ENCODE measurements around the gene CEMP1. TPM values are rescaled to one million over a fixed set of nuclear protein-coding genes. Genes with fewer than 3 reads are reported as not detected.

The CEMP1 gene
- total RNA-seq, 2 donors from 2014 or later: 0.63 TPM; not detected in 1

GRCh38 chr16:2527071-2527783 lies 4.0 kb downstream of the CEMP1 start:
- DNase-seq (ENCODE audit: low spot score) (no peak), ATAC-seq (ENCODE audit: insufficient number of reproducible peaks, low FRiP score, low read depth) (no peak)
- Histone ChIP-seq H3K27ac (no peak overlapping the region), H3K4me1 (ENCODE audit: control insufficient read depth in 1 of 2, low read depth in 2 of 2) (peaks cover 6 to 11% of the 10 kb centered on the region in 2 donors), H3K27me3 (replicated peaks; ENCODE audit: insufficient read depth) (no peaks in the 10 kb centered on the region), H3K4me3 (no peak overlapping the region), H3K9me3 (no peaks in the 10 kb centered on the region), H3K36me3 (peaks cover 32% of the 10 kb centered on the region)
- no peak for TF ChIP-seq CTCF (IDR thresholded peaks at IDR 0.05)

GRCh38 chr16:2526135-2526534 lies 5.1 kb downstream of the CEMP1 start:
- Histone ChIP-seq H3K27ac (no peak overlapping the region), H3K4me1 (ENCODE audit: control insufficient read depth in 1 of 2, low read depth in 2 of 2) (peaks cover 6 to 11% of the 10 kb centered on the region in 2 donors), H3K9me3 (no peaks in the 10 kb centered on the region), H3K36me3 (peaks cover 32% of the 10 kb centered on the region), H3K4me3 (no peak overlapping the region), H3K27me3 (replicated peaks; ENCODE audit: insufficient read depth) (no peaks in the 10 kb centered on the region)
- TF ChIP-seq CTCF (IDR thresholded peaks at IDR 0.05): no peak
- no peak for ATAC-seq (ENCODE audit: insufficient number of reproducible peaks, low FRiP score, low read depth)
- no peak for DNase-seq (ENCODE audit: low spot score)

GRCh38 chr16:2524339-2524938 lies 6.8 kb downstream of the CEMP1 start:
- DNase-seq (ENCODE audit: low spot score) (no peak), ATAC-seq (ENCODE audit: insufficient number of reproducible peaks, low FRiP score, low read depth) (no peak)
- no peaks in the 10 kb centered on the region for H3K27me3 ChIP-seq (replicated peaks; ENCODE audit: insufficient read depth)
- peaks cover 11 to 15% of the 10 kb centered on the region in 2 donors for H3K4me1 ChIP-seq (ENCODE audit: control insufficient read depth in 1 of 2, low read depth in 2 of 2)
- peaks cover 30% of the 10 kb centered on the region for H3K36me3 ChIP-seq
- no peak for TF ChIP-seq CTCF (IDR thresholded peaks at IDR 0.05)
- H3K27ac ChIP-seq: no peak overlapping the region
- no peak overlapping the region for H3K4me3 ChIP-seq
- H3K9me3 ChIP-seq: no peaks in the 10 kb centered on the region

GRCh38 chr16:2523801-2524231 lies 7.4 kb downstream of the CEMP1 start:
- no peak for TF ChIP-seq CTCF (IDR thresholded peaks at IDR 0.05)
- Histone ChIP-seq H3K36me3 (peaks cover 24% of the 10 kb centered on the region), H3K4me1 (ENCODE audit: control insufficient read depth in 1 of 2, low read depth in 2 of 2) (peaks cover 17 to 21% of the 10 kb centered on the region in 2 donors), H3K27ac (no peak overlapping the region), H3K27me3 (replicated peaks; ENCODE audit: insufficient read depth) (no peaks in the 10 kb centered on the region), H3K4me3 (no peak overlapping the region), H3K9me3 (no peaks in the 10 kb centered on the region)
- DNase-seq (ENCODE audit: low spot score): no peak
- no peak for ATAC-seq (ENCODE audit: insufficient number of reproducible peaks, low FRiP score, low read depth)

GRCh38 chr16:2520784-2521531 lies 10.2 kb downstream of the CEMP1 start:
- no peaks in the 10 kb centered on the region for H3K27me3 ChIP-seq (replicated peaks; ENCODE audit: insufficient read depth)
- no peak for DNase-seq (ENCODE audit: low spot score)
- peak overlapping the region; percentile 70 for H3K4me3 ChIP-seq
- ATAC-seq (ENCODE audit: insufficient number of reproducible peaks, low FRiP score, low read depth): no peak
- peaks cover 37 to 50% of the 10 kb centered on the region in 2 donors for H3K4me1 ChIP-seq (ENCODE audit: control insufficient read depth in 1 of 2, low read depth in 2 of 2)
- TF ChIP-seq CTCF (IDR thresholded peaks at IDR 0.05): no peak
- no peaks in the 10 kb centered on the region for H3K9me3 ChIP-seq
- H3K27ac ChIP-seq: no peak overlapping the region
- peaks cover 8% of the 10 kb centered on the region for H3K36me3 ChIP-seq

All from thoracic aorta (tissue), 2 donors.